Measurements from ENCODE around the gene WBP4.
"Not testable (repeated sequence)": the region's sequence is repeated elsewhere in the genome, so short reads cannot be mapped to it uniquely, and the experiment has no call there.

WBP4 gene

DNA sequence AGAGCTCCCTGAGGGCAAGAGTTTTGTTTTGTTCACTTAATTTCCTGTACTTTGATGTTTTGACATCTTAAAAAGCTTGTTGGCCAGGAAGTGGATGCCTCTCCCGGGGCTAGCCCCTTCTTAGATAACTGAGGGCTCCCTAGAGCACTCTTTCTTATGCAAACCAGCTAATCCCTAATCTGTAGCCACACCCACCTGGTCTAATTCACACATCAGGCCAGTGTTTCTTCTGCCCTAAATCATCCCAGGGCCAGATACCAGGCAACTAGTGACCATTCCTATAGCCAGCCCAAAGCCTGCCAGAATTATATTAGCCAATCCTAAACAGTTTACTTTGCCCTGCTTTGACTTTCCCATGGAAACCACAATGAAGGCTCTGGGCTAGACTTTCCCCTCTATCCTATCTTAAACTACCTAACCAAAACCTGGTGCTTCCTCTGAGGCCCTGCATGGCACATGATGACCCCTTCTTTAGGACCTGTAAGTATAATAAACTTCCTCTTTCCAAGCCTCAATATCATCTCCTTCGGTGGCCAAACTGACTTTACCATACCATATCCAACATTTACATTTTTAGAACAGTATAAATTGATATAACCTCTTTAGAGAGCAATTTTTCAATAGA lies 24.8 kb downstream of the WBP4 start:
- no peak for DNase-seq (ENCODE audit: low spot score)

GRCh38 chr13:41095681-41096080 lies 34.4 kb downstream of the WBP4 start:
- DNase-seq (ENCODE audit: low spot score): not testable (repeated sequence)

- no peak for DNase-seq (ENCODE audit: low spot score)
Measured at GRCh38 chr13:41098761-41099160, 37.5 kb downstream of the WBP4 start.

DNA sequence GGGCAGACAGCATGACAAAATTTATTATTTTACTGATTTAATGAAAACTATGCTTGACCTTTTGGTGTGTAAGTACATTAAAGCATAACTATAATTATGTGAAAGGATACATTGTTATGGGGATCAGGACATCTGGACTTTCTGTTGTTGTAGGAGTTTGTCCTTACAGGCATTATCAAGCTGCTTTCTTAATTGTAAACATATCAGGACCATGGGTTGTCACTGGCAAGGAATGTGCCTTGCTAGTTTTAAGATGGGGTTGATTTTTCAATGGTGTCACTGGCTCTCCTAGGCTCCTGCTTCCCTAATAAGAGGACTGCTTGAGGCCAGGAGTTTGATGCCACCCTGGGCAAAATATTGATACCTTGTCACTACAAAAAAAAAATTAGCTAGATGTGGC lies 38.7 kb downstream of the WBP4 start:
- DNase-seq (ENCODE audit: low spot score): no peak

DNA sequence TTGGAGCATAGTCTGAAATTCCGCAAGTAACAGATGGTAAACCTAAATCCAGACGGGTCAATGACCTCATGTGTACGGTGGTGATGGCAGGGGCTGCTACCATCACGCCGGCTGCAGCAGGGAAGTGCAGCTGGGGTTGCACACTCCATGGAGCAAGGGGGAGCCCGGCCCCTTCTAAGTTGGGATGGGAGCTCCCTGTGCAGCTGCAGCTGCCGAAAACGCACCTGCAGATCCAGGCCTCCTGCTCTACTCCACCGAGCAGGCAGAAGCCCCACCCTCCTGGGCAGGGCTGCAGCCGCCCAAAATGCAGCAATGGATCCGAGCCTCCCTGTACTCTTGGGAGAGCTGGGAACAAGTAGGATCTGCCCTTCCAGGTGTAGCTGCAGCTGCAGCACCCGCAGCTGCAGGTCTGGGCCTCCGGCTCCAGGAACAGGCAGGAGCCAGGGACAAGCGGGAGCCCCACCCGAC lies 45.8 kb downstream of the WBP4 start:
- DNase-seq (ENCODE audit: low spot score): no peak

GRCh38 chr13:41107584-41108014 lies 46.3 kb downstream of the WBP4 start:
- no peak for DNase-seq (ENCODE audit: low spot score)

DNA sequence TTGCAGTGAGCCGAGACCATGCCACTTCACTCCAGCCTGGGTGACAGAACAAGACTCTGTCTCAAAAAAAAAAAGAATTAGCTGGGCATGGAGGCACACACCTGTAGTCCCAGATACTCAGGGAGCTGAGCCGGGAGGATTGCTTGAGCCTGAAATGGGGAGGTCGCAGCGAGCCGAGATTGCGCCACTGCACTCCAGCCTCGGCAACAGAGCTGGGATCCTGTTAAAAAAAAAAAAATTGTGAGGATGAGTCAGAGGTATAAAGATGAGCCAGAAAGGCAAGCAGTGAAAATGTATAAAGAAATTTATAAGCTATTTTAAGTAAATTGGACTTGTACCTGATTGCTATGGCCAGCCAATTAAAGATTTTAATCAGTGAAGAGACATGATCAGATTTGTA lies 50.1 kb downstream of the WBP4 start:
- DNase-seq (ENCODE audit: low spot score): no peak

DNA sequence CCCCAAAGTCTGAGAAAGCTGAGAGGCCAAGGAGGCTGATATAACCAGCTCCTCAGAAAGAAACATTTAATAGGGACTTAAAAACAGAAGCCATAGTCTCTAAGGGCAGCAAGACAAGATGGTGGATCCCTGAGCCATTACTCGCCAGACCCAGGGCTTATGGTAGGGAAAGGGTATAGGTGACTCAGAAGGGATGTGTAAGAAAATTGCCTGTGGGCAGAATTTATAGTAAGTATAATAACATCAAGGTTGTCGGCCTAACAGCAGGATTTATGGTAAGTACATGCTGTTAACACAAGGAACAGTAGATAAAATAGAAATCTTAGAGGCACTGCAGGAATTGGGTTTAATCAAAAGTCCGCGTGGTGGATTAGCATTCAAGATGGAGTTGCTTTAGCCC lies 56.6 kb downstream of the WBP4 start:
- no peak for DNase-seq (ENCODE audit: low spot score)

- DNase-seq (ENCODE audit: low spot score): peak; percentile 48
Measured at GRCh38 chr13:41122838-41123237, 61.5 kb downstream of the WBP4 start.

GRCh38 chr13:41127701-41128100 lies 66.4 kb downstream of the WBP4 start:
- no peak for DNase-seq (ENCODE audit: low spot score)

GRCh38 chr13:41130356-41130755 lies 69.0 kb downstream of the WBP4 start:
- DNase-seq (ENCODE audit: low spot score): peak; percentile 14

GRCh38 chr13:41131189-41131588 lies 69.9 kb downstream of the WBP4 start:
- not testable (repeated sequence) for DNase-seq (ENCODE audit: low spot score)

GRCh38 chr13:41131660-41132511 lies 70.6 kb downstream of the WBP4 start:
- not testable (repeated sequence) for DNase-seq (ENCODE audit: low spot score)

- peak; percentile 93 for DNase-seq (ENCODE audit: low spot score)
Measured at GRCh38 chr13:41132512-41133152, 71.3 kb downstream of the WBP4 start, which contains the start of gene KBTBD6. KBTBD6 (minus strand) TSS chr13:41132802; CDS start chr13:41132511, 291 bp downstream.

Data from CD4-positive, alpha-beta T cell treated with Interleukin-15 for 4 hours (primary cell).